Measurements from ENCODE around the gene HSPA1L. TPM values are rescaled to one million over a fixed set of nuclear protein-coding genes. Genes with fewer than 3 reads are reported as not detected.
A peak's percentile ranks its signal among the peaks of the same experiment; 100 is the strongest.

Gene HSPA1L
- total and polyA plus RNA-seq, 2 donors (not counting 1 experiment from before 2014, with no cell fraction given): 0.81 to 2.0 TPM

- Mint-ChIP-seq H3K9me3 (ENCODE audit: insufficient read depth) (no peaks in the 10 kb centered on the region), H3K4me3 (peak within 1 kb of the TSS; percentile 85), H3K4me1 (peaks cover 32% of the 10 kb centered on the region), H3K27ac (peak within 1 kb of the TSS; percentile 96), H3K27me3 (no peaks in the 10 kb centered on the region)
- ChIA-PET CTCF (interaction anchor here (0.9 to 2.0 kb wide), 4 partner anchors 31 to 276 kb away, joined by 4 to 13 read pairs (median 6); partner anchors contain the start of genes DDAH2 and VARS1), POLR2A (interaction anchor here (0.6 to 1.7 kb wide), 7 partner anchors 21 to 666 kb away, joined by 3 to 7 read pairs (median 4); partner anchors contain the start of genes ABHD16A, BAG6, LSM2 and VARS1)
- no peaks in the 10 kb centered on the region for H3K36me3 ChIP-seq (replicated peaks in 1 of 2; ENCODE audit: control extremely low read depth in 1 of 2, control insufficient read depth in 1 of 2, extremely low read depth in 1 of 2, insufficient read depth in 2 of 2, low read length in 1 of 2)
- peak within 1 kb of the TSS; percentile 80 for H2AFZ ChIP-seq (ENCODE audit: insufficient read depth, low read depth, low read length, poor library complexity, severe bottlenecking)
- H3K27me3 ChIP-seq (replicated peaks in 1 of 4; ENCODE audit: control extremely low read depth in 1 of 4, control insufficient read depth in 3 of 4, insufficient read depth in 4 of 4, low read length in 3 of 4): no peaks in the 10 kb centered on the region
- intact Hi-C loops (cut with micrococcal nuclease): no loop called here
- H4K20me1 ChIP-seq (ENCODE audit: control insufficient read depth, insufficient read depth, low read length, poor library complexity, severe bottlenecking): peaks cover 5% of the 10 kb centered on the region
- peak within 1 kb of the TSS; percentile 87 to 89 for H3K27ac ChIP-seq (ENCODE audit: low read length in 2 of 2)
- peak within 1 kb of the TSS; percentile 69 to 93 (median 80) for H3K4me3 ChIP-seq (ENCODE audit: control extremely low read depth in 1 of 5, extremely low read depth in 1 of 5, insufficient read depth in 1 of 5, low read depth in 2 of 5, low read length in 4 of 5)
- H3K9ac ChIP-seq (ENCODE audit: low read length): peak within 1 kb of the TSS; percentile 79
- DNase-seq (peak; percentile 92), ATAC-seq (ENCODE audit: low read depth) (peak; percentile 72)
- H3K4me1 ChIP-seq (ENCODE audit: control insufficient read depth in 2 of 2, insufficient read depth in 2 of 2, low read length in 2 of 2): peaks cover 19 to 41% of the 10 kb centered on the region in 2 donors
- WGBS (ENCODE audit: insufficient coverage): under 1% methylated on average over 43 of the region's 56 CpGs
- peaks cover 16% of the 10 kb centered on the region for H3K79me2 ChIP-seq (ENCODE audit: control insufficient read depth, insufficient read depth, low read length)
- no peaks in the 10 kb centered on the region for H3K9me3 ChIP-seq (ENCODE audit: control extremely low read depth in 1 of 3, control insufficient read depth in 2 of 3, insufficient read depth in 1 of 3, low read length in 2 of 3)
- no peak for TF ChIP-seq CTCF (IDR thresholded peaks at IDR 0.05)
- no peak for TF ChIP-seq EZH2 (IDR thresholded peaks at IDR 0.05; ENCODE audit: borderline replicate concordance, insufficient read depth, low read depth, low read length, poor library complexity, severe bottlenecking)
- H3K4me2 ChIP-seq (replicated peaks; ENCODE audit: low read depth, low read length, poor library complexity, severe bottlenecking): peak within 1 kb of the TSS; percentile 87
These were observed 12.4 kb upstream of the HSPA1L start, which contains the start of gene HSPA1B for GRCh38 chr6:31827286-31828079. Gene HSPA1B (plus strand): TSS chr6:31827738. CDS start chr6:31827951, 213 bp downstream.
